ENCODE data around the gene CCDC201. TPM values are rescaled to one million over a fixed set of nuclear protein-coding genes. Genes with fewer than 3 reads are reported as not detected.

CCDC201 gene
- total RNA-seq, 1 donor from 2014 or later, result not detected

DNA sequence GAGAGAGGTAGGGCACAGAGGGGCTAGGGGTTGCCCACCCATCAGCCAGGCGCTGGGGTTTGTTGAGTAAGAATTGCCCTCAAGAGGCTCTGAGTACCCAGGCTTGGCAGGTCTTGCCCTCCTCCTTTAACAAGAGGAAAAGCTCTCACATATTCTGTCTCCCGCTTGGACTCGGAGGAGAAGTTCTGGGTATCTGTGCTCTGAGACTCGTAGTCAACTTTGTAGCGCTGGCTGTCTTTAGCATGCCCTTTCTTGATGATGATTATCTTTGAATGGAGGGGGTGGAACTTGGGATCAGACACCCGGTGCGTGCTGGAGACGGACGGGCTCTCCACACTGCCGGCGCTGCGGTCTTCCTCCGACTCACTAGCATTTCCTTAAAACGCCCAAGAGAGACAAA, 44.2 kb upstream of the CCDC201 start:
- Histone ChIP-seq H3K36me3 (ENCODE audit: insufficient read depth, low read length) (peaks cover 8% of the 10 kb centered on the region), H2AFZ (ENCODE audit: low read depth, low read length) (no peak overlapping the region), H3K4me1 (ENCODE audit: insufficient read depth, low read length) (peaks cover 29% of the 10 kb centered on the region), H3K9me3 (ENCODE audit: insufficient read depth, low read depth, low read length) (no peaks in the 10 kb centered on the region), H3K27me3 (ENCODE audit: insufficient read depth, low read length) (peaks cover 9% of the 10 kb centered on the region), H3K79me2 (ENCODE audit: insufficient read depth, low read length) (no peaks in the 10 kb centered on the region), H4K20me1 (ENCODE audit: insufficient read depth, low read length) (peaks cover 15% of the 10 kb centered on the region), H3K9ac (ENCODE audit: low read length) (no peak overlapping the region), H3K4me2 (ENCODE audit: low read length) (no peak overlapping the region), H3K4me3 (ENCODE audit: insufficient read depth, low read depth, low read length) (no peak overlapping the region), H3K27ac (ENCODE audit: low read depth, low read length) (no peak overlapping the region)
- Mint-ChIP-seq H3K9me3 (ENCODE audit: unreplicated experiment) (no peaks in the 10 kb centered on the region), H3K36me3 (ENCODE audit: low read depth, unreplicated experiment) (peaks cover 31% of the 10 kb centered on the region), H3K27me3 (ENCODE audit: low read depth, unreplicated experiment) (no peaks in the 10 kb centered on the region), H3K27ac (ENCODE audit: unreplicated experiment) (no peak overlapping the region), H3K4me1 (ENCODE audit: low read depth, unreplicated experiment) (peaks cover 25% of the 10 kb centered on the region), H3K4me3 (ENCODE audit: unreplicated experiment) (peak overlapping the region; percentile 96)
- DNase-seq (ENCODE audit: low read depth) (no peak), FAIRE-seq (no peak)
- TF ChIP-seq, protein P1, sequence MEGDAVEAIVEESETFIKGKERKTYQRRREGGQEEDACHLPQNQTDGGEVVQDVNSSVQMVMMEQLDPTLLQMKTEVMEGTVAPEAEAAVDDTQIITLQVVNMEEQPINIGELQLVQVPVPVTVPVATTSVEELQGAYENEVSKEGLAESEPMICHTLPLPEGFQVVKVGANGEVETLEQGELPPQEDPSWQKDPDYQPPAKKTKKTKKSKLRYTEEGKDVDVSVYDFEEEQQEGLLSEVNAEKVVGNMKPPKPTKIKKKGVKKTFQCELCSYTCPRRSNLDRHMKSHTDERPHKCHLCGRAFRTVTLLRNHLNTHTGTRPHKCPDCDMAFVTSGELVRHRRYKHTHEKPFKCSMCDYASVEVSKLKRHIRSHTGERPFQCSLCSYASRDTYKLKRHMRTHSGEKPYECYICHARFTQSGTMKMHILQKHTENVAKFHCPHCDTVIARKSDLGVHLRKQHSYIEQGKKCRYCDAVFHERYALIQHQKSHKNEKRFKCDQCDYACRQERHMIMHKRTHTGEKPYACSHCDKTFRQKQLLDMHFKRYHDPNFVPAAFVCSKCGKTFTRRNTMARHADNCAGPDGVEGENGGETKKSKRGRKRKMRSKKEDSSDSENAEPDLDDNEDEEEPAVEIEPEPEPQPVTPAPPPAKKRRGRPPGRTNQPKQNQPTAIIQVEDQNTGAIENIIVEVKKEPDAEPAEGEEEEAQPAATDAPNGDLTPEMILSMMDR (IDR thresholded peaks at IDR 0.05; ENCODE audit: insufficient read depth, low read depth, low read length), result no peak
- TF ChIP-seq EZH2 (IDR thresholded peaks at IDR 0.05; ENCODE audit: insufficient read depth, low read length), result no peak

DNA sequence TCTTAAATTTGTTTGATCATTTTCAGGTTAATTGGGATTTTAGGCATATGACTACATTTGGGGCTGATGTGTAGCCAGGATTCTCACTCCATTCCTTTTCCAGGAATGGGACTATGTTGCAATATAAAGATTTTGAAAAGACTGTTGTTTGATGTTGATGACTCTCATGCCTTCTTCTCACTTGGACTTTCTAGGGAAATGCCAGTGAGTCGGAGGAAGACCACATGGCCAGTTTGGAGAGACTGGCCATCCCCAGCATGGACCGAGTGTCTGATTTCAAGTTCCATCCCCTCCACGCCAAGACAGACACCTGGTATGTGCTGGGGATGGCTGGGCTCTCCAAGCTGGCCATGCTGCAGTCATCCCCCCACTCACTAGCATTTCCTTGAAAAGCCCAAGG, 42.7 kb upstream of the CCDC201 start:
- peaks cover 34% of the 10 kb centered on the region for H3K36me3 Mint-ChIP-seq (ENCODE audit: low read depth, unreplicated experiment)
- H2AFZ ChIP-seq (ENCODE audit: low read depth, low read length), result no peak overlapping the region
- FAIRE-seq (no peak), DNase-seq (ENCODE audit: low read depth) (no peak)
- H4K20me1 ChIP-seq (ENCODE audit: insufficient read depth, low read length), result peaks cover 15% of the 10 kb centered on the region
- peaks cover 8% of the 10 kb centered on the region for H3K36me3 ChIP-seq (ENCODE audit: insufficient read depth, low read length)
- H3K27ac ChIP-seq (ENCODE audit: low read depth, low read length), result no peak overlapping the region
- no peak overlapping the region for H3K9ac ChIP-seq (ENCODE audit: low read length)
- peak overlapping the region; percentile 73 for H3K4me3 Mint-ChIP-seq (ENCODE audit: unreplicated experiment)
- H3K27me3 Mint-ChIP-seq (ENCODE audit: low read depth, unreplicated experiment), result no peaks in the 10 kb centered on the region
- H3K27me3 ChIP-seq (ENCODE audit: insufficient read depth, low read length), result peaks cover 9% of the 10 kb centered on the region
- H3K4me1 Mint-ChIP-seq (ENCODE audit: low read depth, unreplicated experiment), result peaks cover 24% of the 10 kb centered on the region
- no peak overlapping the region for H3K4me3 ChIP-seq (ENCODE audit: insufficient read depth, low read depth, low read length)
- no peaks in the 10 kb centered on the region for H3K9me3 Mint-ChIP-seq (ENCODE audit: unreplicated experiment)
- no peaks in the 10 kb centered on the region for H3K9me3 ChIP-seq (ENCODE audit: insufficient read depth, low read depth, low read length)
- no peak overlapping the region for H3K4me2 ChIP-seq (ENCODE audit: low read length)
- H3K4me1 ChIP-seq (ENCODE audit: insufficient read depth, low read length), result peaks cover 21% of the 10 kb centered on the region
- H3K27ac Mint-ChIP-seq (ENCODE audit: unreplicated experiment), result no peak overlapping the region
- TF ChIP-seq, protein P1 (IDR thresholded peaks at IDR 0.05; ENCODE audit: insufficient read depth, low read depth, low read length), result no peak
- TF ChIP-seq EZH2 (IDR thresholded peaks at IDR 0.05; ENCODE audit: insufficient read depth, low read length), result no peak
- H3K79me2 ChIP-seq (ENCODE audit: insufficient read depth, low read length), result no peaks in the 10 kb centered on the region

DNA sequence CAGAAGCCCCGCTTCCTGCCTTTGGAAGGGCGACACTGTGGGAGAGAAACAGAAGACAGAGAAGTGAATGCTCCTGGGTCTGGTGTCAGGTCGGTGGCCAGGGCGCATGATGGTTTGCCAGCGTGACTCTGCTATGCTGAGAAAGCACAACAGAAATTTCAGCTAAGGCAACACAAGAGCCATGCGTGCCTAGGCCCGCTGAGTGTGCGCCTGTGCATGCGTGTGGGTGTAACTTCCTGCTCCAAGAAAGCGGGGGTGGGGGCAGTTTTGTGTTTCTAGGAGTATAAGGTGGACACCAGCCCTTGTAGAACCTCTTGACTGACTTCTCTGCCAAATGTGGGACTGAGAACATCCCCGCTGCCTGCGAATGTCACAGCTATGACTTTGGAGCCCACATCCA, 42.0 kb upstream of the CCDC201 start:
- FAIRE-seq (no peak), DNase-seq (ENCODE audit: low read depth) (no peak)
- Histone ChIP-seq H3K79me2 (ENCODE audit: insufficient read depth, low read length) (no peaks in the 10 kb centered on the region), H3K27ac (ENCODE audit: low read depth, low read length) (no peak overlapping the region), H3K4me3 (ENCODE audit: insufficient read depth, low read depth, low read length) (no peak overlapping the region), H3K4me1 (ENCODE audit: insufficient read depth, low read length) (peaks cover 15% of the 10 kb centered on the region), H3K4me2 (ENCODE audit: low read length) (no peak overlapping the region), H3K36me3 (ENCODE audit: insufficient read depth, low read length) (peaks cover 8% of the 10 kb centered on the region), H3K9ac (ENCODE audit: low read length) (no peak overlapping the region), H3K27me3 (ENCODE audit: insufficient read depth, low read length) (peaks cover 5% of the 10 kb centered on the region), H3K9me3 (ENCODE audit: insufficient read depth, low read depth, low read length) (no peaks in the 10 kb centered on the region), H4K20me1 (ENCODE audit: insufficient read depth, low read length) (peaks cover 12% of the 10 kb centered on the region), H2AFZ (ENCODE audit: low read depth, low read length) (no peak overlapping the region)
- TF ChIP-seq EZH2 (IDR thresholded peaks at IDR 0.05; ENCODE audit: insufficient read depth, low read length), result no peak
- TF ChIP-seq, protein P1 (IDR thresholded peaks at IDR 0.05; ENCODE audit: insufficient read depth, low read depth, low read length), result no peak
- H3K9me3 Mint-ChIP-seq (ENCODE audit: unreplicated experiment), result no peaks in the 10 kb centered on the region
- H3K4me3 Mint-ChIP-seq (ENCODE audit: unreplicated experiment), result no peak overlapping the region
- peaks cover 24% of the 10 kb centered on the region for H3K4me1 Mint-ChIP-seq (ENCODE audit: low read depth, unreplicated experiment)
- H3K27ac Mint-ChIP-seq (ENCODE audit: unreplicated experiment), result no peak overlapping the region
- H3K36me3 Mint-ChIP-seq (ENCODE audit: low read depth, unreplicated experiment), result peaks cover 34% of the 10 kb centered on the region
- no peaks in the 10 kb centered on the region for H3K27me3 Mint-ChIP-seq (ENCODE audit: low read depth, unreplicated experiment)

All from astrocyte (in vitro differentiated cells and primary cell).